NB4 (cell line): ENCODE measurements around the gene UBL4B.

Experiments used
- CTCF ChIP-seq: IDR thresholded peaks from one replicate; pipeline ENCODE4 v1.5.1; 2012; ENCODE audit warnings: low read depth, low read length
- POLR2A ChIP-seq: IDR thresholded peaks from 2 replicates; pipeline ENCODE4 v1.6.1; 2011; ENCODE audit warnings: mild to moderate bottlenecking; ENCODE audit not compliant: insufficient read length; ENCODE audit errors: extremely low read depth
- TF ChIP-seq, protein P1 (sequence below): IDR thresholded peaks from 2 replicates; pipeline ENCODE4 v1.6.1; 2011; ENCODE audit warnings: low read depth, low read length

DNA sequence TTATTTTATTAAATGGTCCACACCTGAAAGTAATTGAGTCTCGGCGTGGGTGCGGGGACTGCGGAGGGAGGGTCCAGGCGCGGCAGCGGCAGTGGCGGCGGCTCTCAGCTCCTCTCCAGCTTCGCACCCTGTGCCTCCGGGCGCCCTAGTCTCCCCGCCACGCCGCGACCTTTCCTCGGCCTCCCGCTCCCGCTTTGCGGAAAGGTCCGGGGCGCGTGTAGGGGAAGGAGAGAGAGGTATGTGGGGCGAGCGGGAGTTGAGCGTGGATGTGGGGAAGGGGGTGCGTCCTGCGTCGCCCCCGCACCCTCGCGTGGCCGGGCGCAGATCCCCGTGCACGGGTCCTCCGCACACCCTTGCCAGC lies 28.4 kb upstream of the UBL4B start:
- TF ChIP-seq CTCF: no peak
- TF ChIP-seq, protein P1, sequence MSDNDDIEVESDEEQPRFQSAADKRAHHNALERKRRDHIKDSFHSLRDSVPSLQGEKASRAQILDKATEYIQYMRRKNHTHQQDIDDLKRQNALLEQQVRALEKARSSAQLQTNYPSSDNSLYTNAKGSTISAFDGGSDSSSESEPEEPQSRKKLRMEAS: no peak
- TF ChIP-seq POLR2A: no peak
